DOHH2 (cell line): Measurements from ENCODE around the gene SCAMP4.

Experiments used
- EZH2phosphoT487 ChIP-seq: fragments of 200-600 bp; sonication (generic); IDR thresholded peaks from 2 replicates; pipeline ENCODE4 v1.6.1; 2017; ENCODE audit warnings: borderline replicate concordance, mild to moderate bottlenecking, antibody characterized with exemption, low read length, moderate library complexity, mixed read lengths
- TF ChIP-seq, protein P1 (sequence below): fragments of 200-600 bp; sonication (generic); IDR thresholded peaks from one replicate; pipeline ENCODE4 v1.5.1; 2014; ENCODE audit warnings: antibody characterized with exemption, mild to moderate bottlenecking, low read depth, low read length; ENCODE audit not compliant: poor library complexity, severe bottlenecking

- TF ChIP-seq, protein P1, sequence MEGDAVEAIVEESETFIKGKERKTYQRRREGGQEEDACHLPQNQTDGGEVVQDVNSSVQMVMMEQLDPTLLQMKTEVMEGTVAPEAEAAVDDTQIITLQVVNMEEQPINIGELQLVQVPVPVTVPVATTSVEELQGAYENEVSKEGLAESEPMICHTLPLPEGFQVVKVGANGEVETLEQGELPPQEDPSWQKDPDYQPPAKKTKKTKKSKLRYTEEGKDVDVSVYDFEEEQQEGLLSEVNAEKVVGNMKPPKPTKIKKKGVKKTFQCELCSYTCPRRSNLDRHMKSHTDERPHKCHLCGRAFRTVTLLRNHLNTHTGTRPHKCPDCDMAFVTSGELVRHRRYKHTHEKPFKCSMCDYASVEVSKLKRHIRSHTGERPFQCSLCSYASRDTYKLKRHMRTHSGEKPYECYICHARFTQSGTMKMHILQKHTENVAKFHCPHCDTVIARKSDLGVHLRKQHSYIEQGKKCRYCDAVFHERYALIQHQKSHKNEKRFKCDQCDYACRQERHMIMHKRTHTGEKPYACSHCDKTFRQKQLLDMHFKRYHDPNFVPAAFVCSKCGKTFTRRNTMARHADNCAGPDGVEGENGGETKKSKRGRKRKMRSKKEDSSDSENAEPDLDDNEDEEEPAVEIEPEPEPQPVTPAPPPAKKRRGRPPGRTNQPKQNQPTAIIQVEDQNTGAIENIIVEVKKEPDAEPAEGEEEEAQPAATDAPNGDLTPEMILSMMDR: no peak
- no peak for TF ChIP-seq EZH2phosphoT487
Observed at GRCh38 chr19:1935484-1936208, 30.4 kb downstream of the SCAMP4 start.
